Endothelial cell (in vitro differentiated cells): ENCODE data around the gene AGO1. TPM values are rescaled to one million over a fixed set of nuclear protein-coding genes. Genes with fewer than 3 reads are reported as not detected.
A peak's percentile ranks its signal among the peaks of the same experiment; 100 is the strongest.

Experiments
- DNase-seq: peaks from one replicate; pipeline ENCODE4 v3.0.0; 2021; ENCODE audit warnings: low spot score
- H3K27ac Mint-ChIP-seq: one replicate; pipeline ENCODE4 v1.8.0; 2021; ENCODE audit warnings: mixed read lengths, inconsistent platforms; ENCODE audit not compliant: unreplicated experiment
- H3K27me3 Mint-ChIP-seq: one replicate; pipeline ENCODE4 v1.8.0; 2021; ENCODE audit warnings: mild to moderate bottlenecking, moderate library complexity, mixed read lengths, inconsistent platforms; ENCODE audit not compliant: unreplicated experiment
- H3K36me3 Mint-ChIP-seq: one replicate; pipeline ENCODE4 v1.8.0; 2021; ENCODE audit warnings: mild to moderate bottlenecking, low read depth, mixed read lengths, inconsistent platforms; ENCODE audit not compliant: unreplicated experiment
- H3K4me1 Mint-ChIP-seq: one replicate; pipeline ENCODE4 v1.8.0; 2021; ENCODE audit warnings: mild to moderate bottlenecking, mixed read lengths, inconsistent platforms; ENCODE audit not compliant: unreplicated experiment
- H3K4me3 Mint-ChIP-seq: one replicate; pipeline ENCODE4 v1.8.0; 2021; ENCODE audit warnings: mild to moderate bottlenecking, mixed read lengths, inconsistent platforms; ENCODE audit not compliant: unreplicated experiment
- H3K9me3 Mint-ChIP-seq: one replicate; pipeline ENCODE4 v1.8.0; 2021; ENCODE audit warnings: mixed read lengths, inconsistent platforms; ENCODE audit not compliant: unreplicated experiment
- CTCF ChIP-seq: fragments of 200-600 bp; sonication (generic); IDR thresholded peaks from one replicate; pipeline ENCODE4 v1.5.0; 2021; ENCODE audit warnings: antibody characterized with exemption; ENCODE audit not compliant: unreplicated experiment
- long read RNA-seq: library from polyadenylated mRNA; unstranded; transcript quantifications from one replicate; pipeline ENCODE4 v2.0.0, GENCODE V29; 2020; ENCODE audit not compliant: unreplicated experiment
- total RNA-seq: library from RNA; stranded (reverse); fragmentation: NEBNext Ultra II Directional; extraction: Animal tissue kit (Norgen Biotek cat#: 25700); gene quantifications from one replicate; pipeline ENCODE4 v1.2.1, GENCODE V29; 2021; ENCODE audit not compliant: unreplicated experiment

The AGO1 gene
- 41.1 TPM for total RNA-seq
- long read RNA-seq, partial matches to known transcripts: 1 of 4 reads
- long read RNA-seq, other reads (novel, unspliced or antisense): 3 of 4 reads

GRCh38 chr1:35882945-35883634, at the start of gene AGO1:
Gene AGO1, plus strand, starts transcription at chr1:35883209. Its CDS starts 213 bp downstream, at chr1:35883422.
- peaks cover 4% of the 10 kb centered on the region for H3K27me3 Mint-ChIP-seq
- peak; percentile 99 for DNase-seq
- peak within 1 kb of the TSS; percentile 48 for H3K27ac Mint-ChIP-seq
- H3K4me1 Mint-ChIP-seq: peaks cover 47% of the 10 kb centered on the region
- no peaks in the 10 kb centered on the region for H3K36me3 Mint-ChIP-seq
- H3K4me3 Mint-ChIP-seq: peak within 1 kb of the TSS; percentile 97
- peak; percentile 93 for TF ChIP-seq CTCF
- no peaks in the 10 kb centered on the region for H3K9me3 Mint-ChIP-seq

- no peaks in the 10 kb centered on the region for H3K9me3 Mint-ChIP-seq
- no peak overlapping the region for H3K4me3 Mint-ChIP-seq
- no peak overlapping the region for H3K27ac Mint-ChIP-seq
- DNase-seq: no peak
- TF ChIP-seq CTCF: no peak
- H3K27me3 Mint-ChIP-seq: no peaks in the 10 kb centered on the region
- H3K36me3 Mint-ChIP-seq: peaks cover 41% of the 10 kb centered on the region
- H3K4me1 Mint-ChIP-seq: no peaks in the 10 kb centered on the region
Measured at GRCh38 chr1:35833395-35833794, 49.6 kb upstream of the AGO1 start.

DNA sequence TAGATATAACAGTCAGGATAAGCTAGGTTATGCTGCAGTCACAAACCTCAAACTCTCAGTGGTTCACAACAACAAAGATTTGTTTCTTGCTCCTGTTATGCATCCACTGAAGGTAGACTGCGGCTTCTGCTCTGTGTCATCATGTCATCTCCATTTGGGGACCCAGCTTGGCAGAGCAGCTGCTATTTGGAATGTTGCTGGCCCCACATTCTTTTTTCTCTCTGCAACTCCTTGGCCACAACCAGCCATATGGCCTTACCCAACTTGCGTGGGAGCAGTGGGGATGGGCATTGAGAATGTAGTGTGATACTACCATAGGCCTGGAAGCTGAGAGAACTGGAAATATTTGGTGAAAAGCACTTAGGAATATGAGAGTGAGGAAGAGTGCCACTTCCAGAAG, 48.8 kb upstream of the AGO1 start:
- no peak for DNase-seq
- Mint-ChIP-seq H3K36me3 (peaks cover 45% of the 10 kb centered on the region), H3K9me3 (no peaks in the 10 kb centered on the region), H3K27ac (no peak overlapping the region), H3K27me3 (no peaks in the 10 kb centered on the region), H3K4me1 (no peaks in the 10 kb centered on the region), H3K4me3 (no peak overlapping the region)
- no peak for TF ChIP-seq CTCF

DNA sequence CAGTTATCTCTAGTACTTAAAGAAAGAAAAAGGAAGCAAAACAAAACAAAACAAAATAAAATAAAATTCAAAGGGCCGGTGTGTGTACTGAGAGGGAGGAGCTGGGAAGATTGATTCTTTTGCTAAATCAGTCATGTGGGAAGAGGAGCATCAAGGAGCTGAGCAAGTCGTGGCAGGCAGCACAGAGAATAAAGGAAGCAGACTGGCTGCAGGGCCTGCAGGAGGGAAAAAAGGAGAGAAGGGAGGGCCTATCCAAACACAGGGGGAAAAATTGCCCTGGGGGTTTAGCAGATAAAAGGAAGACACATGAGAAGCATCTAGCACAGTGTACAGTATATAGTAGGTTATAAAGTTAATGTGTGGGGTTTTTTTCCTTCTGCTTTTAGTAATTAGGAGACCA, 47.6 kb upstream of the AGO1 start:
- H3K27me3 Mint-ChIP-seq: no peaks in the 10 kb centered on the region
- peaks cover 45% of the 10 kb centered on the region for H3K36me3 Mint-ChIP-seq
- no peak for TF ChIP-seq CTCF
- H3K9me3 Mint-ChIP-seq: no peaks in the 10 kb centered on the region
- no peak overlapping the region for H3K27ac Mint-ChIP-seq
- no peak for DNase-seq
- peak overlapping the region; percentile 2 for H3K4me3 Mint-ChIP-seq
- H3K4me1 Mint-ChIP-seq: no peaks in the 10 kb centered on the region

DNA sequence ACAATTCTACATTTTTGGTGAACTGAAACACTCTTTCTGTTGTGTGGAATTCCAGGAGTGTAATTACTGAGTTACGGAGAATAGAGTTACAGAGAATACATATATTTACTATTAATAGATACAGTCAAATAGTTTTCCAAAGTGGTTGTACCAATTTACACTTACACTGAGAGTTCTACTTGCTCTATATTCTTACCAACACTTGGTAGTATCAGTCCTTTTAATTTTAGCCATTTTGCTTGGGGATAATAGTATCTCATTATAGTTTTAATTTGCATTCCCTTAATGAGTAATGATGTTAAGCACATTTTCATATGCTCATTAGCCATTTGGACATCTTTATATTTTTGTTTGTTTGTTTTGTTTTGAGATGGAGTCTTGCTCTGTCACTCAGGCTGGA, 46.3 kb upstream of the AGO1 start:
- DNase-seq: no peak
- Mint-ChIP-seq H3K27ac (no peak overlapping the region), H3K27me3 (no peaks in the 10 kb centered on the region), H3K4me1 (no peaks in the 10 kb centered on the region), H3K36me3 (peaks cover 40% of the 10 kb centered on the region), H3K9me3 (no peaks in the 10 kb centered on the region), H3K4me3 (no peak overlapping the region)
- no peak for TF ChIP-seq CTCF
